MM.1S (cell line): ENCODE data around the gene LPAR5.

Experiments
- DNase-seq: peaks from one replicate; pipeline ENCODE4 v3.0.0-alpha.2; 2015
- H2AFZ ChIP-seq: fragments of 300-600 bp; sonication (generic); 2 replicates; pipeline ENCODE4 v1.6.0; 2016; ENCODE audit warnings: antibody characterized with exemption, low read length
- H3F3A ChIP-seq: fragments of 300-600 bp; sonication (generic); 2 replicates; pipeline ENCODE4 v1.6.1; 2016; ENCODE audit warnings: mild to moderate bottlenecking, antibody characterized with exemption, low read length, moderate library complexity, mixed read lengths; ENCODE audit not compliant: insufficient read depth
- H3K27ac ChIP-seq: fragments of 300-600 bp; sonication (generic); 2 replicates; pipeline ENCODE4 v1.5.1; 2016; ENCODE audit warnings: mild to moderate bottlenecking, low read length
- H3K27me3 ChIP-seq: fragments of 300-600 bp; sonication (generic); replicated peaks from 2 replicates; pipeline ENCODE4 v1.6.0; 2016; ENCODE audit warnings: low read length; ENCODE audit not compliant: insufficient read depth
- H3K36me3 ChIP-seq: fragments of 300-600 bp; sonication (generic); replicated peaks from 2 replicates; pipeline ENCODE4 v1.6.1; 2016; ENCODE audit warnings: mild to moderate bottlenecking, low read length, mixed read lengths; ENCODE audit not compliant: insufficient read depth
- H3K4me1 ChIP-seq: fragments of 300-600 bp; sonication (generic); 2 replicates; pipeline ENCODE4 v1.6.1; 2016; ENCODE audit warnings: low read length, mixed read lengths
- H3K4me2 ChIP-seq: fragments of 300-600 bp; sonication (generic); 2 replicates; pipeline ENCODE4 v1.6.0; 2016; ENCODE audit warnings: low read depth, low read length
- H3K4me3 ChIP-seq: fragments of 300-600 bp; sonication (generic); 2 replicates; pipeline ENCODE4 v1.5.1; 2016; ENCODE audit warnings: low read length, mixed read lengths
- H3K79me2 ChIP-seq: fragments of 300-600 bp; sonication (generic); 2 replicates; pipeline ENCODE4 v1.6.1; 2016; ENCODE audit warnings: mixed run types, low read length, mixed read lengths
- H3K9ac ChIP-seq: fragments of 300-600 bp; sonication (generic); 2 replicates; pipeline ENCODE4 v1.6.1; 2016; ENCODE audit warnings: low read length, mixed read lengths
- H3K9me2 ChIP-seq: fragments of 300-600 bp; sonication (generic); replicated peaks from 2 replicates; pipeline ENCODE4 v1.6.1; 2016; ENCODE audit warnings: mild to moderate bottlenecking, low read length, mixed read lengths; ENCODE audit not compliant: insufficient read depth
- H3K9me3 ChIP-seq: fragments of 300-600 bp; sonication (generic); replicated peaks from 2 replicates; pipeline ENCODE4 v1.6.1; 2016; ENCODE audit warnings: mild to moderate bottlenecking, low read length, mixed read lengths; ENCODE audit not compliant: insufficient read depth
- H4K20me1 ChIP-seq: fragments of 300-600 bp; sonication (generic); 2 replicates; pipeline ENCODE4 v1.6.1; 2016; ENCODE audit warnings: mild to moderate bottlenecking, low read length, moderate library complexity, mixed read lengths; ENCODE audit not compliant: insufficient read depth
- EZH2 ChIP-seq: fragments of 300-600 bp; sonication (generic); optimal IDR thresholded peaks from 2 replicates; pipeline ENCODE3; 2017; ENCODE audit warnings: low read depth, mild to moderate bottlenecking, antibody characterized with exemption, low read length, mixed read lengths
- EZH2phosphoT487 ChIP-seq: fragments of 300-600 bp; sonication (generic); IDR thresholded peaks from 2 replicates; pipeline ENCODE4 v1.6.1; 2018; ENCODE audit warnings: antibody characterized with exemption, low read length
- TF ChIP-seq, protein P1 (sequence below): fragments of 300-600 bp; sonication (generic); IDR thresholded peaks from 2 replicates; pipeline ENCODE4 v1.5.1; 2016; ENCODE audit warnings: antibody characterized with exemption, low read length, mixed read lengths

The LPAR5 gene

DNA sequence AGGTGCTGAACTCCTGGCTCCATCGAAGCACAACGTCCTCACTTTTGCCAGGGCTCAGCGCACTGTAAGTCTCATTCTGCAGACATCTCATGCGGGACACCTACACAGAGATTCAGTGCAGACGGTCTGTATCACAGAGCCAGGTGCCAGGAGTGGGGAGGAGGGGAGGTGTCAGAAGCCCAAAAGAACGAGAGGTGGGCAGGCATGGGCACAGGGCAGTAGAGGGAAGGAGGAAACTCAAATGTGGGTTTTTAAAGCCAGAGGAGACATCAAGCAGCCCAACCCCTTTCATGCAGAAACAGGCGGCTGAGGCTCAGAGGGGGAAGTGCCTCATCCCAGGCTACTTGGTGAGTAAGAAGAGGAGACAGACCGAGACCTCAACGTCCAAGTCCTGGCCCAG, 2.5 kb upstream of the LPAR5 start:
- TF ChIP-seq EZH2: no peak
- TF ChIP-seq EZH2phosphoT487: no peak
- TF ChIP-seq, protein P1, sequence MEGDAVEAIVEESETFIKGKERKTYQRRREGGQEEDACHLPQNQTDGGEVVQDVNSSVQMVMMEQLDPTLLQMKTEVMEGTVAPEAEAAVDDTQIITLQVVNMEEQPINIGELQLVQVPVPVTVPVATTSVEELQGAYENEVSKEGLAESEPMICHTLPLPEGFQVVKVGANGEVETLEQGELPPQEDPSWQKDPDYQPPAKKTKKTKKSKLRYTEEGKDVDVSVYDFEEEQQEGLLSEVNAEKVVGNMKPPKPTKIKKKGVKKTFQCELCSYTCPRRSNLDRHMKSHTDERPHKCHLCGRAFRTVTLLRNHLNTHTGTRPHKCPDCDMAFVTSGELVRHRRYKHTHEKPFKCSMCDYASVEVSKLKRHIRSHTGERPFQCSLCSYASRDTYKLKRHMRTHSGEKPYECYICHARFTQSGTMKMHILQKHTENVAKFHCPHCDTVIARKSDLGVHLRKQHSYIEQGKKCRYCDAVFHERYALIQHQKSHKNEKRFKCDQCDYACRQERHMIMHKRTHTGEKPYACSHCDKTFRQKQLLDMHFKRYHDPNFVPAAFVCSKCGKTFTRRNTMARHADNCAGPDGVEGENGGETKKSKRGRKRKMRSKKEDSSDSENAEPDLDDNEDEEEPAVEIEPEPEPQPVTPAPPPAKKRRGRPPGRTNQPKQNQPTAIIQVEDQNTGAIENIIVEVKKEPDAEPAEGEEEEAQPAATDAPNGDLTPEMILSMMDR: no peak
- Histone ChIP-seq H3K4me1 (no peaks in the 10 kb centered on the region), H3K36me3 (no peaks in the 10 kb centered on the region), H2AFZ (no peak overlapping the region), H3K4me2 (no peak overlapping the region), H3K9me3 (no peaks in the 10 kb centered on the region), H3K27ac (no peak overlapping the region), H3K79me2 (no peaks in the 10 kb centered on the region), H3K27me3 (peaks cover 26% of the 10 kb centered on the region; the same call in 1 of the 2 replicates), H3F3A (no peaks in the 10 kb centered on the region), H3K9ac (no peak overlapping the region), H3K4me3 (no peak overlapping the region), H4K20me1 (no peaks in the 10 kb centered on the region), H3K9me2 (no peaks in the 10 kb centered on the region)
- no peak for DNase-seq

DNA sequence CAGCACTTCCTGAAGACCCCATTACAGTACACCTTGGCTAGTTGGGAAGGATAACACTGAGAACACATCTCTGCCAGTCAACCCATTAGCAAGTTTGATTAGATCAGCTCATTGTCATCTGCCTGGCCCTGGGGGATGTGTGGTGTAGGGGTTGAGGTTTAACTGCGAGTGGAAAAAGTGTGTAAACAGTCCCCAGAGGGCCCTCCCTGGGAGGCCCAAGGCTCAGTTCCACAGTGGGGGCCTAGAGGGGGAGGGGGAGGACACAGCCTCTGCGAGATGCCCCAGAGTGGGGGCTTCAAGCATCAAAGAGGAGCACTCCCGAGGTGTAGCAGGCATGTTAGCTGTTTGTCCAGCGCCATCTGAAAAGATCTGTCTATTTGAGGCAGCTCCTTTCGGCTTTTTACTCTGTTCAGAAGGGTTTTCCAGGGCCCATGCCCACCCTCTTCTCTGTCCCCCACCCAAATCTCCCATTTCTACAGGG, 344 bp downstream of the LPAR5 start:
- Histone ChIP-seq H3K4me3 (no peak overlapping the region), H3K27me3 (peaks cover 12% of the 10 kb centered on the region; the same call in 1 of the 2 replicates), H3K9ac (no peak overlapping the region), H3K9me3 (no peaks in the 10 kb centered on the region), H3K36me3 (no peaks in the 10 kb centered on the region), H4K20me1 (no peaks in the 10 kb centered on the region), H3K27ac (no peak overlapping the region), H3F3A (no peaks in the 10 kb centered on the region), H3K9me2 (no peaks in the 10 kb centered on the region), H2AFZ (no peak overlapping the region), H3K4me1 (peaks cover 4% of the 10 kb centered on the region; the same call in 1 of the 2 replicates), H3K79me2 (no peaks in the 10 kb centered on the region), H3K4me2 (no peak overlapping the region)
- TF ChIP-seq, protein P1: no peak
- no peak for DNase-seq

DNA sequence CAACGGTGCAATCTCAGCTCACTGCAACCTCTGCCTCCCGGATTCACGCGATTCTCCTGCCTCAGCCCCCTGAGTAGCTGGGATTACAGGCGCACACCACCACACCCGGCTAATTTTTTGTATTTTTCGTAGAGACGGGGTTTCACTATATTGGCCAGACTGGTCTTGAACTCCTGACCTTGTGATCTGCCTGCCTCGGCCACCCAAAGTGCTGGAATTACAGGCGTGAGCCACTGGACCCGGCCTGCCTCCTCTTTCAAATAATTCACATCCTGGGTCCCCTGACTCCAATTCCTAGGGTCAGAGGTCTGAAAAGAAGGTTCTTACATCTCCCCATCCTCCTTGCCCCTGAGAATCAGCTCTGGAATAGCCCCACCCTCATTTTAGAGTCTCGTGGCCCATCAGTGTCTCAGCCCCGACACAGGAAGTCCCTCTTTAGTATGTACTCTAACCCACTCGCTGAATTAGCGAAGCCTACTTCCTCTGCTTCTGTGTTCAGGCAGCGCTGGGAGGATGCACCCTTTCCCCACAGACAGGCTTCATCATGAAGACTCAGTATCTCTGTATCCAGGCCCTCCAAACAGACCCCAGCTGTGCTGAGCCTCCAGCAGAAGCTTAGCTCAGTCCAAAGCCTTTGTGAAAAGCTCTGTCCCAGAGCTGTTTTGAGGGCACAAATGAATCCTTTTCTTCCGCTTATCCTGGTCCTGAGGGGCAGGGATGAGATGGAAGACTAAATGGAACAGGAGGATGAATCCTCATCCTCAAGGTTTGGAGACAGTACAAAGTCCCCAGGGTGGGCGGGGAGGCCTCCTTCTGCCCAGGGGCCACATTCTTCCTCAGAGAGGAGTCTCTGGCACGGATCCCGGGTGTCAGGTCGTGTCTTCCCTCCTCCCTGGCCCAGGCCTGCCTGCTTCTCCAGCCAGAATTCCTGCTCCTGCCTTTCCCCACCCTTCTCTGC, 3.5 kb downstream of the LPAR5 start:
- Histone ChIP-seq H3K27me3 (no peaks in the 10 kb centered on the region; the same call in 1 of the 2 replicates), H3K4me3 (no peak overlapping the region), H3K36me3 (no peaks in the 10 kb centered on the region), H3K9ac (no peak overlapping the region), H3K9me3 (no peaks in the 10 kb centered on the region), H3K27ac (no peak overlapping the region), H2AFZ (no peak overlapping the region), H3K4me1 (peaks cover 4% of the 10 kb centered on the region; the same call in 1 of the 2 replicates), H4K20me1 (no peaks in the 10 kb centered on the region), H3K79me2 (no peaks in the 10 kb centered on the region), H3F3A (no peaks in the 10 kb centered on the region), H3K9me2 (no peaks in the 10 kb centered on the region), H3K4me2 (no peak overlapping the region)
- DNase-seq: no peak
- TF ChIP-seq EZH2: no peak

DNA sequence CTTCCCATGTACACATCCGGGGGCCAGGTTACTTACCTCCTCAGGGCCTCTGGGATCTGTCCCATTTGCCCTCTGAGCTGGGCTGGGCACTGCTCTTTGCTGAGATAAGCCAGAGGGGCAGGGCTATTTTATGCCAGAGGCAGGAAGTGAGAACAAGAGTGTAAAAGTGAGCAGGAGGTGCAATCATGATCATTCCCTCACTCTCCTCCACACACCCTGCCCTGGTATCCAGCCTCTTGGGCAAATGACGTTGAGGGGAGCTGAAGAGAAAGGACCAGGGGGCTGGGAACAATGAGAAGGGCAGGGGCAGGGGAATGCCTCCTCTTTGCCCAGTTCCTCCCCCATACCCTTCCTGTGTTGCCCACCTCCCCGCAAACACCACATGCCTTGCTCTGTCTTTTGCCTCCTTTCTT, 4.2 kb downstream of the LPAR5 start:
- TF ChIP-seq EZH2: no peak
- no peak for TF ChIP-seq EZH2phosphoT487
- TF ChIP-seq, protein P1: no peak
- no peak overlapping the region for H3K9ac ChIP-seq
- H2AFZ ChIP-seq: no peak overlapping the region
- H3K27me3 ChIP-seq: no peaks in the 10 kb centered on the region; the same call in 1 of the 2 replicates
- peaks cover 7% of the 10 kb centered on the region; the same call in 1 of the 2 replicates for H3K4me1 ChIP-seq
- DNase-seq: no peak
- H3K9me3 ChIP-seq: no peaks in the 10 kb centered on the region
- H3K4me3 ChIP-seq: no peak overlapping the region
- H3K9me2 ChIP-seq: no peaks in the 10 kb centered on the region
- H3K79me2 ChIP-seq: no peaks in the 10 kb centered on the region
- no peak overlapping the region for H3K27ac ChIP-seq
- H3K36me3 ChIP-seq: no peaks in the 10 kb centered on the region
- no peaks in the 10 kb centered on the region for H4K20me1 ChIP-seq
- peaks cover 6% of the 10 kb centered on the region; the same call in 1 of the 2 replicates for H3F3A ChIP-seq
- no peak overlapping the region for H3K4me2 ChIP-seq
